Esophagus squamous epithelium (tissue), 4 donors: ENCODE data around the gene KATNAL2.
"Not testable (repeated sequence)": the region's sequence is repeated elsewhere in the genome, so short reads cannot be mapped to it uniquely, and the experiment has no call there.

Source experiments
- CTCF ChIP-seq, 6 experiments: fragments of 450-650 bp in 4 of 6; fragments of 200-600 bp in 2 of 6; sonication (generic) in 2 of 6; IDR thresholded peaks; one replicate each; pipeline ENCODE4 v1.5.1; 2016 to 2019; ENCODE audit warnings: antibody characterized with exemption in 6 of 6, mild to moderate bottlenecking in 4 of 6, moderate library complexity in 4 of 6
- POLR2A ChIP-seq, 4 donors: fragments of 450-650 bp; IDR thresholded peaks; one replicate each; pipeline ENCODE4 v1.6.1; 2017; ENCODE audit warnings: antibody characterized with exemption in 4 of 4, mild to moderate bottlenecking in 4 of 4, moderate library complexity in 3 of 4

GRCh38 chr18:47034591-47034990 is 117.2 kb downstream of the KATNAL2 start:
- TF ChIP-seq CTCF, POLR2A (IDR thresholded peaks at IDR 0.05): not testable (repeated sequence)
